Measurements from ENCODE around the gene CEP112.

CEP112 gene

GRCh38 chr17:65973237-65973636, 218.7 kb downstream of the CEP112 start:
- DNase-seq (ENCODE audit: low read depth), result no peak
- no peak for TF ChIP-seq CTCF (conservative IDR thresholded peaks at IDR 0.05; ENCODE audit: low read depth, low read length)
- no peak overlapping the region for H3K4me3 ChIP-seq (ENCODE audit: low read depth, low read length)

GRCh38 chr17:65967372-65967771, 224.6 kb downstream of the CEP112 start:
- no peak for TF ChIP-seq CTCF (conservative IDR thresholded peaks at IDR 0.05; ENCODE audit: low read depth, low read length)
- no peak for DNase-seq (ENCODE audit: low read depth)
- no peak overlapping the region for H3K4me3 ChIP-seq (ENCODE audit: low read depth, low read length)

- H3K4me3 ChIP-seq (ENCODE audit: low read depth, low read length), result no peak overlapping the region
- no peak for TF ChIP-seq CTCF (conservative IDR thresholded peaks at IDR 0.05; ENCODE audit: low read depth, low read length)
- DNase-seq (ENCODE audit: low read depth), result no peak
Observed at GRCh38 chr17:65966072-65966695, 225.7 kb downstream of the CEP112 start.

GRCh38 chr17:65963179-65963578, 228.8 kb downstream of the CEP112 start:
- TF ChIP-seq CTCF (conservative IDR thresholded peaks at IDR 0.05; ENCODE audit: low read depth, low read length), result no peak
- no peak overlapping the region for H3K4me3 ChIP-seq (ENCODE audit: low read depth, low read length)
- DNase-seq (ENCODE audit: low read depth), result no peak

- no peak for DNase-seq (ENCODE audit: low read depth)
- no peak overlapping the region for H3K4me3 ChIP-seq (ENCODE audit: low read depth, low read length)
- TF ChIP-seq CTCF (conservative IDR thresholded peaks at IDR 0.05; ENCODE audit: low read depth, low read length), result no peak
Observed at GRCh38 chr17:65959630-65960029, 232.3 kb downstream of the CEP112 start.

- no peak for TF ChIP-seq CTCF (conservative IDR thresholded peaks at IDR 0.05; ENCODE audit: low read depth, low read length)
- DNase-seq (ENCODE audit: low read depth), result peak; percentile 67
- H3K4me3 ChIP-seq (ENCODE audit: low read depth, low read length), result no peak overlapping the region
Observed at GRCh38 chr17:65956814-65957213, 235.1 kb downstream of the CEP112 start.

GRCh38 chr17:65954148-65954449, 237.8 kb downstream of the CEP112 start:
- no peak for TF ChIP-seq CTCF (conservative IDR thresholded peaks at IDR 0.05; ENCODE audit: low read depth, low read length)
- peak; percentile 14 for DNase-seq (ENCODE audit: low read depth)

More at GRCh38 chr17:65954148-65954449, 237.8 kb downstream of the CEP112 start:
- no peak overlapping the region for H3K4me3 ChIP-seq (ENCODE audit: low read depth, low read length)
